Heart right ventricle (tissue), 16 donors: ENCODE results near the gene ZNF740. TPM values are rescaled to one million over a fixed set of nuclear protein-coding genes. Genes with fewer than 3 reads are reported as not detected.

Experiments used
- ATAC-seq, 8 donors: fragments of 200-7000 bp; cut with Tn5 transposase; one replicate each; pipeline ENCODE4 v1.9.1; 2020; ENCODE audit warnings: mild to moderate bottlenecking in 8 of 8, moderate library complexity in 8 of 8, moderate number of reproducible peaks in 1 of 8
- DNase-seq, 2 donors: peaks; one replicate each; pipeline ENCODE4 v3.0.0-alpha.2; 2020
- H3K27ac ChIP-seq, 10 donors: fragments of 200-600 bp; sonication (generic) in 2 of 10; one replicate each; pipeline versions ENCODE4 v1.5.0 to v1.8.0; 2020 to 2022; ENCODE audit warnings: mild to moderate bottlenecking in 3 of 10
- H3K27me3 ChIP-seq, 7 donors: fragments of 200-600 bp; one replicate each; pipeline ENCODE4 v1.8.0; 2021 to 2022; ENCODE audit warnings: mild to moderate bottlenecking in 2 of 7
- H3K36me3 ChIP-seq, 9 donors: fragments of 200-600 bp; sonication (generic) in 1 of 9; one replicate each; pipeline versions ENCODE4 v1.5.0 to v1.8.0; 2020 to 2022; ENCODE audit warnings: mild to moderate bottlenecking in 2 of 9
- H3K4me1 ChIP-seq, 9 donors: fragments of 200-600 bp; sonication (generic) in 1 of 9; one replicate each; pipeline versions ENCODE4 v1.5.0 to v1.8.0; 2020 to 2022; ENCODE audit warnings: mild to moderate bottlenecking in 4 of 9
- H3K4me3 ChIP-seq, 10 donors: fragments of 200-600 bp; sonication (generic) in 2 of 10; one replicate each; pipeline versions ENCODE4 v1.5.0 to v1.8.0; 2020 to 2022; ENCODE audit warnings: mild to moderate bottlenecking in 7 of 10, moderate library complexity in 2 of 10
- H3K9me3 ChIP-seq, 11 donors: fragments of 200-600 bp in 10 of 11; sonication (generic) in 2 of 11; one replicate each; pipeline versions ENCODE4 v1.5.0 to v1.8.0; 2013 to 2022; ENCODE audit warnings: mild to moderate bottlenecking in 2 of 11, control low read depth in 1 of 11, moderate library complexity in 1 of 11
- WGBS, 2 donors: extraction: QIAGEN DNeasy Blood & Tissue Kit; methylation state at CpG; one replicate each; pipeline ENCODE4 v1.1.7; 2013; ENCODE audit warnings: inconsistent platforms in 1 of 2; 5-methylcytosine and 5-hydroxymethylcytosine counted together
- intact Hi-C, 10 donors: fragments of 100-400 bp; cut with DNase I; formaldehyde crosslinking; loops; one replicate each; pipeline versions ENCODE4 v1.11.1 to v1.14.2; 2022
- polyA plus RNA-seq, 2 donors: library from polyadenylated mRNA; stranded (reverse); fragments of 200-250 nt; gene quantifications; one replicate each; pipeline ENCODE4 v1.2.3, GENCODE V29; 2013
- total RNA-seq, 10 donors: library from RNA; stranded (reverse); fragmentation: NEBNext Ultra II Directional in 3 of 10; extraction: Animal tissue kit (Norgen Biotek cat#: 25700) in 3 of 10; gene quantifications; one replicate each; pipeline versions ENCODE4 v1.2.1 to v1.2.4, GENCODE V29; 2021 to 2023
- TF ChIP-seq, protein P1 (sequence below), 9 donors: fragments of 200-600 bp; sonication (generic) in 2 of 9; IDR thresholded peaks; one replicate each; pipeline versions ENCODE4 v1.5.0 to v1.8.0; 2021 to 2022; ENCODE audit warnings: antibody characterized with exemption in 9 of 9, mild to moderate bottlenecking in 5 of 9, moderate library complexity in 1 of 9
- donor health status: Arrhythmogenic right ventricular cardiomyopathy.
- donor health status: ischemic (EF 13 %, LVEDD 7.1; RV severe dilation, severe dysfunction).
- donor health status: healthy with polysubstance abuse.
- donor health status: DM: no; HTN: yes; CAD: no.
- donor health status: DM: no; HTN: no; CAD: no.
- donor health status: ischemic (EF 25% LVEDD 6.9; RV normal size, moderate dysfunction).
- donor health status: ischemic (EF 25% LVEDD 5.7; RV mildly dilated, moderate dysfunction).
- donor health status: healthy.
- donor health status: DM: yes; HTN: yes; CAD: no.
- donor health status: Ischemic cardiomyopathy.
- donor health status: ischemic (EF 35%, LVEDD 5.7; RV mildly dilated, moderate dysfunction).
- donor health status: nonischemic (EF 11% LVEDD 7.7; RV severe dilation, severe dysfunction).
- donor health status: DM: yes; HTN: yes; CAD: no.
- donor health status: PGD.
- donor health status: ischemic (EF 29% LVEDD 5.4; RV normal size, mild dysfunction).
- donor health status: nonischemic (EF 23%, LVEDD 6.1; RV moderate dilation, normal function).

Gene ZNF740
- total and polyA plus RNA-seq, 12 donors, result 2.7 to 28.9 (median 18.9) TPM

- WGBS, 2 donors, result 73 to 79% methylated on average over 4 of the region's 4 CpGs
- no peak overlapping the region for H3K4me3 ChIP-seq
- no peak overlapping the region for H3K27ac ChIP-seq
- peaks cover 0 to 55% (median 38%) of the 10 kb centered on the region in 9 donors for H3K36me3 ChIP-seq
- no peak for DNase-seq
- TF ChIP-seq, protein P1, sequence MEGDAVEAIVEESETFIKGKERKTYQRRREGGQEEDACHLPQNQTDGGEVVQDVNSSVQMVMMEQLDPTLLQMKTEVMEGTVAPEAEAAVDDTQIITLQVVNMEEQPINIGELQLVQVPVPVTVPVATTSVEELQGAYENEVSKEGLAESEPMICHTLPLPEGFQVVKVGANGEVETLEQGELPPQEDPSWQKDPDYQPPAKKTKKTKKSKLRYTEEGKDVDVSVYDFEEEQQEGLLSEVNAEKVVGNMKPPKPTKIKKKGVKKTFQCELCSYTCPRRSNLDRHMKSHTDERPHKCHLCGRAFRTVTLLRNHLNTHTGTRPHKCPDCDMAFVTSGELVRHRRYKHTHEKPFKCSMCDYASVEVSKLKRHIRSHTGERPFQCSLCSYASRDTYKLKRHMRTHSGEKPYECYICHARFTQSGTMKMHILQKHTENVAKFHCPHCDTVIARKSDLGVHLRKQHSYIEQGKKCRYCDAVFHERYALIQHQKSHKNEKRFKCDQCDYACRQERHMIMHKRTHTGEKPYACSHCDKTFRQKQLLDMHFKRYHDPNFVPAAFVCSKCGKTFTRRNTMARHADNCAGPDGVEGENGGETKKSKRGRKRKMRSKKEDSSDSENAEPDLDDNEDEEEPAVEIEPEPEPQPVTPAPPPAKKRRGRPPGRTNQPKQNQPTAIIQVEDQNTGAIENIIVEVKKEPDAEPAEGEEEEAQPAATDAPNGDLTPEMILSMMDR (IDR thresholded peaks at IDR 0.05), result no peak
- no peak for ATAC-seq
- intact Hi-C loops, result loop anchor here in 7 of 10 donors (5.0 kb wide), 3 partner anchors 41 to 76 kb away; partner anchors contain the start of gene ESPL1 (in 3 of the 7)
- no peaks in the 10 kb centered on the region for H3K27me3 ChIP-seq
- peaks cover 13 to 74% (median 42%) of the 10 kb centered on the region in 9 donors for H3K4me1 ChIP-seq
- no peaks in the 10 kb centered on the region for H3K9me3 ChIP-seq
Observed at GRCh38 chr12:53210843-53211242, 30.3 kb downstream of the ZNF740 start.

DNA sequence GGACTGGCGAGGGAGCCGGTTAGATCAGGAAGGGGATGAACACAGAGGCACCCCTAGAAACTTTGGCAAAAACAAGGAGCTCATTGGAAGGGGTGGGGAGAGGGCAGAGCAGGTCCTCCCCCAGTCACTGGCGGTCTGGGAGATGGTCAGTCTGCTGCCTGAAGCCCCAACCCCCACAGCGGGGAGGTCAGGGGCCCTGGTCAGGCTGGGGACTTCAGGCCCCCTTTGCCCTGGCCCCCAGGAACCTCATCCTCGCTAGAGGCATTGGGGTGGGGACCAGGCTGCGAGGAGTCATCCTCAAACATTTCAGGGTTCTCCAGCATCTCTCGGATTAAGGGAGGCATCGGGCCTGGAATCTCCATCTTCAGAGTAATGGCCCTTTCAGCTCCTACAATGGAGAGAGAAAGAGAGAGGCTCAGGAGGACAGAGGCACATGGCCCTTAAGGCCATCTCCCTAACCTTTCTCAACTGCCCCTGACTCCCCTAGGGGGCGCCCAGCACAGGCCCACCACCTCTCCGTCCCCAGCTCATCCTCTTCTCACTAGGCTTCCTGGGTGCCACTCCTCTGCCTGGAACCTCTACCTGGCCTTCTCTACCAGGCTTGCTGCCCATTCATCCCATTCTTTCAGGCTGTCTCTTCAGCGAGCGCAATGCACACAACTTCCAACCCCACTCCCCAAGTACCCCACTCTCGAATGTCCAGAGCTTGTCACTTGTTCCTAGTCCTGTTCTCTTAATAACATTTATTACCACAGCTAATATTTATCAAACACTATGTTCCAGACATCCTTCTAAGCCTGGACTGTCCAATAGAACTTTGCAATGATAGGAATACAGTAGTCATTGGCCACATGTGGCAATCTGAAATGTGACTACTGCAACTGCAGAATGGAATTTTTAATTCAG, 31.2 kb downstream of the ZNF740 start:
- H3K4me1 ChIP-seq, result peaks cover 13 to 74% (median 51%) of the 10 kb centered on the region in 9 donors
- no peak overlapping the region for H3K4me3 ChIP-seq
- no peaks in the 10 kb centered on the region for H3K9me3 ChIP-seq
- WGBS, 2 donors, result 89 to 93% methylated on average over 13 of the region's 13 CpGs
- intact Hi-C loops, result loop anchor here in 8 of 10 donors (2.0 to 5.0 kb wide), 5 partner anchors 41 to 76 kb away; partner anchors contain the start of gene ESPL1 (in 3 of the 8)
- H3K27me3 ChIP-seq, result no peaks in the 10 kb centered on the region
- no peak overlapping the region for H3K27ac ChIP-seq
- ATAC-seq (no peak), DNase-seq (no peak)
- TF ChIP-seq, protein P1 (IDR thresholded peaks at IDR 0.05), result peak in 4 of 9 donors; percentile 12 to 42 (median 30)
- H3K36me3 ChIP-seq, result peaks cover 0 to 55% (median 38%) of the 10 kb centered on the region in 9 donors

DNA sequence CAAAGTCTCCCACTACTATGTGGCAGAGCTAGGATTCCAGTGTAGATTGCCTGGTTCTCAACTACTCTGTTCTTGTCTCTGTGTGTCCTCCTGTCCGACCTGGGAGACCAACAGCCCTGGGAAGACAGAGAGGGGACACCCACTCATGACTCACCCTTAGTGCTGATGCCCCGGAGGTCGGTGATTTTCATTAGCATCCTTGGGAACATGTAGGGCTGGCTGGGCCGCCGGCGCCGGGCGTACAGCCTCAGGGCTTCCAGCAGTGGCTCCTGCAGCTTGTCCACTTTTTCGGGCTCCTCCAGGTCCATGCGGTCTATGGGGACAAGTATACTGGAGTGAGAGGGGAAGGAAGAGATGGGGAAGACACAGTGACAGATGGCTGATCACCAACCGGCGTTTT, 32.4 kb downstream of the ZNF740 start:
- Histone ChIP-seq H3K9me3 (no peaks in the 10 kb centered on the region), H3K27ac (peak overlapping the region in 4 of 10 donors; percentile 20 to 100 (median 99)), H3K27me3 (no peaks in the 10 kb centered on the region), H3K4me1 (peaks cover 13 to 74% (median 63%) of the 10 kb centered on the region in 9 donors), H3K4me3 (peak overlapping the region in 5 of 10 donors; percentile 26 to 46 (median 41)), H3K36me3 (peaks cover 0 to 55% (median 38%) of the 10 kb centered on the region in 9 donors)
- ATAC-seq (no peak), DNase-seq (no peak)
- WGBS, 2 donors, result 48 to 50% methylated on average over 12 of the region's 12 CpGs
- TF ChIP-seq, protein P1 (IDR thresholded peaks at IDR 0.05), result no peak
- intact Hi-C loops, result loop anchor here in 9 of 10 donors (1.0 to 5.0 kb wide), 7 partner anchors 39 to 108 kb away; partner anchors contain the start of genes ESPL1 (in 3 of the 9) and AAAS (in 1 of the 9)

- intact Hi-C loops, result loop anchor here in 9 of 10 donors (1.0 to 5.0 kb wide), 7 partner anchors 39 to 108 kb away; partner anchors contain the start of genes ESPL1 (in 3 of the 9) and AAAS (in 1 of the 9)
- ATAC-seq (peak; percentile 72 to 86 (median 80)), DNase-seq (peak; percentile 84 to 89)
- Histone ChIP-seq H3K27ac (peak overlapping the region in 8 of 10 donors; percentile 78 to 100 (median 98)), H3K4me3 (peak overlapping the region in 7 of 10 donors; percentile 10 to 46 (median 41)), H3K4me1 (peaks cover 13 to 74% (median 63%) of the 10 kb centered on the region in 9 donors), H3K9me3 (no peaks in the 10 kb centered on the region), H3K36me3 (peaks cover 0 to 55% (median 38%) of the 10 kb centered on the region in 9 donors), H3K27me3 (no peaks in the 10 kb centered on the region)
- TF ChIP-seq, protein P1 (IDR thresholded peaks at IDR 0.05), result peak; percentile 93 to 98 (median 95)
- 8 to 11% methylated on average over 14 of the region's 14 CpGs for WGBS, 2 donors
Observed at GRCh38 chr12:53213348-53213747, 32.8 kb downstream of the ZNF740 start.
